Heart right ventricle (tissue), 16 donors: ENCODE results near the gene TSACC. TPM values are rescaled to one million over a fixed set of nuclear protein-coding genes. Genes with fewer than 3 reads are reported as not detected.

Experiments used
- ATAC-seq, 8 donors: fragments of 200-7000 bp; cut with Tn5 transposase; one replicate each; pipeline ENCODE4 v1.9.1; 2020; ENCODE audit warnings: mild to moderate bottlenecking in 8 of 8, moderate library complexity in 8 of 8, moderate number of reproducible peaks in 1 of 8
- DNase-seq, 2 donors: peaks; one replicate each; pipeline ENCODE4 v3.0.0-alpha.2; 2020
- H3K27ac ChIP-seq, 10 donors: fragments of 200-600 bp; sonication (generic) in 2 of 10; one replicate each; pipeline versions ENCODE4 v1.5.0 to v1.8.0; 2020 to 2022; ENCODE audit warnings: mild to moderate bottlenecking in 3 of 10
- H3K27me3 ChIP-seq, 7 donors: fragments of 200-600 bp; one replicate each; pipeline ENCODE4 v1.8.0; 2021 to 2022; ENCODE audit warnings: mild to moderate bottlenecking in 2 of 7
- H3K36me3 ChIP-seq, 9 donors: fragments of 200-600 bp; sonication (generic) in 1 of 9; one replicate each; pipeline versions ENCODE4 v1.5.0 to v1.8.0; 2020 to 2022; ENCODE audit warnings: mild to moderate bottlenecking in 2 of 9
- H3K4me1 ChIP-seq, 9 donors: fragments of 200-600 bp; sonication (generic) in 1 of 9; one replicate each; pipeline versions ENCODE4 v1.5.0 to v1.8.0; 2020 to 2022; ENCODE audit warnings: mild to moderate bottlenecking in 4 of 9
- H3K4me3 ChIP-seq, 10 donors: fragments of 200-600 bp; sonication (generic) in 2 of 10; one replicate each; pipeline versions ENCODE4 v1.5.0 to v1.8.0; 2020 to 2022; ENCODE audit warnings: mild to moderate bottlenecking in 7 of 10, moderate library complexity in 2 of 10
- H3K9me3 ChIP-seq, 11 donors: fragments of 200-600 bp in 10 of 11; sonication (generic) in 2 of 11; one replicate each; pipeline versions ENCODE4 v1.5.0 to v1.8.0; 2013 to 2022; ENCODE audit warnings: mild to moderate bottlenecking in 2 of 11, control low read depth in 1 of 11, moderate library complexity in 1 of 11
- WGBS, 2 donors: extraction: QIAGEN DNeasy Blood & Tissue Kit; methylation state at CpG; one replicate each; pipeline ENCODE4 v1.1.7; 2013; ENCODE audit warnings: inconsistent platforms in 1 of 2; 5-methylcytosine and 5-hydroxymethylcytosine counted together
- intact Hi-C, 10 donors: fragments of 100-400 bp; cut with DNase I; formaldehyde crosslinking; loops; one replicate each; pipeline versions ENCODE4 v1.11.1 to v1.14.2; 2022
- polyA plus RNA-seq, 2 donors: library from polyadenylated mRNA; stranded (reverse); fragments of 200-250 nt; gene quantifications; one replicate each; pipeline ENCODE4 v1.2.3, GENCODE V29; 2013
- total RNA-seq, 10 donors: library from RNA; stranded (reverse); fragmentation: NEBNext Ultra II Directional in 3 of 10; extraction: Animal tissue kit (Norgen Biotek cat#: 25700) in 3 of 10; gene quantifications; one replicate each; pipeline versions ENCODE4 v1.2.1 to v1.2.4, GENCODE V29; 2021 to 2023
- TF ChIP-seq, protein P1 (sequence below), 9 donors: fragments of 200-600 bp; sonication (generic) in 2 of 9; IDR thresholded peaks; one replicate each; pipeline versions ENCODE4 v1.5.0 to v1.8.0; 2021 to 2022; ENCODE audit warnings: antibody characterized with exemption in 9 of 9, mild to moderate bottlenecking in 5 of 9, moderate library complexity in 1 of 9
- donor health status: Arrhythmogenic right ventricular cardiomyopathy.
- donor health status: ischemic (EF 13 %, LVEDD 7.1; RV severe dilation, severe dysfunction).
- donor health status: healthy with polysubstance abuse.
- donor health status: DM: no; HTN: yes; CAD: no.
- donor health status: DM: no; HTN: no; CAD: no.
- donor health status: ischemic (EF 25% LVEDD 6.9; RV normal size, moderate dysfunction).
- donor health status: ischemic (EF 25% LVEDD 5.7; RV mildly dilated, moderate dysfunction).
- donor health status: healthy.
- donor health status: DM: yes; HTN: yes; CAD: no.
- donor health status: Ischemic cardiomyopathy.
- donor health status: ischemic (EF 35%, LVEDD 5.7; RV mildly dilated, moderate dysfunction).
- donor health status: nonischemic (EF 11% LVEDD 7.7; RV severe dilation, severe dysfunction).
- donor health status: DM: yes; HTN: yes; CAD: no.
- donor health status: PGD.
- donor health status: ischemic (EF 29% LVEDD 5.4; RV normal size, mild dysfunction).
- donor health status: nonischemic (EF 23%, LVEDD 6.1; RV moderate dilation, normal function).

Gene TSACC
- total and polyA plus RNA-seq, 12 donors = 0.64 to 0.79 (median 0.66) TPM; not detected in 9

DNA sequence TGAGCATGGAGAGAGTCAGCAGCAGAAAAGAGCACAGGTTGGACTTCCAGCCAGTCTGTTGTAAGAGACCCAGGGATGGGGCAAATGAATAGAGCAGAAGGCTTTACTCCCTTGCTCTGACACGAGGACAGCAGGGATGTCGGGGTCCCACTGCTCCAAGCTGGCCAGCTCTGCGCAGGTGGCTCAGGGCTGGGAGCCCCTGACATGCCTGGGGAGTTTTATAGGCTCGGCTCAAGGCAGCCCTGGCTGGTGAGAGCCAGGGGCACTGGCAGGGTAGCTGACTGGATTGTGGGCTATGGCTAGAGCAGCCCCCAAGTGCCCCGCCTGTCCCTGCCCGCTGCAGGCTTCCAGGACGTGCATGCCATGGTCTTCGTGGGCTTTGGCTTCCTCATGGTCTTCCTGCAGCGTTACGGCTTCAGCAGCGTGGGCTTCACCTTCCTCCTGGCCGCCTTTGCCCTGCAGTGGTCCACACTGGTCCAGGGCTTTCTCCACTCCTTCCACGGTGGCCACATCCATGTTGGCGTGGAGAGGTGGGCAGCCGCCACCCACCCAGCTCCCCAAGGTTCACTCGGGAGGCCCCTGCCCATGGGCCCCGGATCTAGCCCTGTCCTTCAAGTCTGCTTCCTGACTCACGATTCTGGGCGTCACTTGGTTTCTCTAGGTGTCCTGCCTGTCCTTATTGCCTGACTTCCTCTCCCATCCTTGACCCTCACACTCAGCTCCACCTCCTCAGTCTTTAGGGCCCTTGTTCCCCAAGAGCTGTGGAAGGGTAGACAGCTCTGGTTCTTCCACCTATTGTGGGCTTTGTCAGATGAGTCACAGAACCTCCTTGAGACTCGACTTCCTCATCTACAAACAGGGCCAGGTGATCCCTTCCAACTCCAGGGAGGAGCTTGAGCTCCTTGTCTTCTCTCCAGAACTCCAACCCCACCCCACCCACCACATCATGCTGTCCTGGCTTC, 38.9 kb downstream of the TSACC start:
- no peaks in the 10 kb centered on the region for H3K36me3 ChIP-seq

DNA sequence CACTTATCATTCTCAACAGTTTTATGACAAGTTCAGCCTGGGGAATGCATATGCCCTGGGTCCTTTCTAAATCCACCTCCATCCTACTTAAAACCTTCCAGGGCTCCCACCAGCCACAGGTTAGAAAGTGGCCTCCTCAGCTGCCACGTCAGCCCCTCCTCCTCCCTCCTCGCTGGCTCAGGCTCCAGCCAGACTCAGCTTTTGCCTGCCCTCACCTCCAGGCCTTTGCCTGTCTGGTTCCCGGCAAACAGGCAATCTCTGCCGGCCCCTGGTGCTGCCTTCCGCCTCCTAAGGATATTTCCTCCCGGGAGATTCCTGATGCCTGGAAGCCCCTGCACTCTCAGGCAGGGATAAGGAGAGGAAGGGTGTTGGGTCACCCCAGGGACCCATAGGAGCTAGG, 40.2 kb downstream of the TSACC start:
- DNase-seq (no peak), ATAC-seq (no peak)
- no peaks in the 10 kb centered on the region for H3K36me3 ChIP-seq
- H3K4me3 ChIP-seq = no peak overlapping the region
- no peak overlapping the region for H3K27ac ChIP-seq
- intact Hi-C loops = no loop called here
- 60 to 71% methylated on average over 6 of the region's 6 CpGs for WGBS, 2 donors
- TF ChIP-seq, protein P1, sequence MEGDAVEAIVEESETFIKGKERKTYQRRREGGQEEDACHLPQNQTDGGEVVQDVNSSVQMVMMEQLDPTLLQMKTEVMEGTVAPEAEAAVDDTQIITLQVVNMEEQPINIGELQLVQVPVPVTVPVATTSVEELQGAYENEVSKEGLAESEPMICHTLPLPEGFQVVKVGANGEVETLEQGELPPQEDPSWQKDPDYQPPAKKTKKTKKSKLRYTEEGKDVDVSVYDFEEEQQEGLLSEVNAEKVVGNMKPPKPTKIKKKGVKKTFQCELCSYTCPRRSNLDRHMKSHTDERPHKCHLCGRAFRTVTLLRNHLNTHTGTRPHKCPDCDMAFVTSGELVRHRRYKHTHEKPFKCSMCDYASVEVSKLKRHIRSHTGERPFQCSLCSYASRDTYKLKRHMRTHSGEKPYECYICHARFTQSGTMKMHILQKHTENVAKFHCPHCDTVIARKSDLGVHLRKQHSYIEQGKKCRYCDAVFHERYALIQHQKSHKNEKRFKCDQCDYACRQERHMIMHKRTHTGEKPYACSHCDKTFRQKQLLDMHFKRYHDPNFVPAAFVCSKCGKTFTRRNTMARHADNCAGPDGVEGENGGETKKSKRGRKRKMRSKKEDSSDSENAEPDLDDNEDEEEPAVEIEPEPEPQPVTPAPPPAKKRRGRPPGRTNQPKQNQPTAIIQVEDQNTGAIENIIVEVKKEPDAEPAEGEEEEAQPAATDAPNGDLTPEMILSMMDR (IDR thresholded peaks at IDR 0.05) = no peak
- H3K27me3 ChIP-seq = peaks cover 0 to 5% (median 0%) of the 10 kb centered on the region in 7 donors
- H3K4me1 ChIP-seq = peaks cover 0 to 5% (median 0%) of the 10 kb centered on the region in 9 donors
- H3K9me3 ChIP-seq = no peaks in the 10 kb centered on the region

More for the DNA sequence above, 38.9 kb downstream of the TSACC start:
- Histone ChIP-seq H3K4me1 (peaks cover 0 to 7% (median 0%) of the 10 kb centered on the region in 9 donors), H3K4me3 (no peak overlapping the region), H3K9me3 (no peaks in the 10 kb centered on the region), H3K27me3 (peaks cover 0 to 10% (median 0%) of the 10 kb centered on the region in 7 donors), H3K27ac (no peak overlapping the region)
- ATAC-seq (peak in 1 of 8 donors; percentile 62), DNase-seq (no peak)
- 83 to 87% methylated on average over 19 to 20 of the region's 20 CpGs for WGBS, 2 donors
- TF ChIP-seq, protein P1 (IDR thresholded peaks at IDR 0.05) = no peak
- intact Hi-C loops = no loop called here

DNA sequence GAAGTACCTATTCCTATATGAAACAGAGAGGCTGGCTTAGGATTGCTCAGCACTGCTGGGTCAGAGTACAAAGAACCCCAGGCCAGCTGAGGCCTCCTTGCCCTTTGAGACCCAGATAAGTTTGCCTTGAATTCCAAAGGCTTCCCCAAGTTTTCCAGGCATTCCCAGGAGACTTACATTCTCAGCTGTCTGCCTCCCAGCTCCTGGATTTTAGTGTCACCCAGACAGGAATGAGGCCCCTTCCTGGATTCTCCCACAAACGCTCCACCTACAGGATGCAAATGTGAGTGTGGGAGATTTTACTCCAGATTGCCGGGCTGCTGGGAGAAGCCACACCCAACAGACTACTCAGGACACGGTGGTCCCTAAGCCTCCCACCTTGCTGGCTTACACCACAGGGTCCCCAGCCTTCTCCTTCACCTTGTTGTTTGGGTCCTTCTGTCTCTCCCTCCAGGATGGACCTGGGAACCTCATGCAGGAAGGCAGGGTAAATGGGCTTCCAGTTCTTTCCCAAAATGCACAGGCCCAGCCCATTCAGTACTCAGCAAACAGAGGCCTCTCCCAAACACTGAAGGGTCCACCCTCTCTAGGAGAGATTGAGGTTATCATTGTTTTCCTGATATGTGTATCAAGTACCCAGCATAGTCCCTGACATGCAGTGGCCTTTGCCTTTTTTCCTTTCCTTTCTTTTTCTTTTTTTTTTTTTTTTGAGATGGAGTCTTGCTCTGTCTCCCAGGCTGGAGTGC, 41.3 kb downstream of the TSACC start:
- ATAC-seq (no peak), DNase-seq (no peak)
- no peak overlapping the region for H3K27ac ChIP-seq
- intact Hi-C loops = loop anchor here in 6 of 10 donors (2.0 to 10.0 kb wide), 5 partner anchors 165 to 275 kb away; partner anchors contain the start of gene GPATCH4 (in 3 of the 6)
- H3K4me1 ChIP-seq = peaks cover 0 to 4% (median 0%) of the 10 kb centered on the region in 9 donors
- no peaks in the 10 kb centered on the region for H3K36me3 ChIP-seq
- TF ChIP-seq, protein P1 (IDR thresholded peaks at IDR 0.05) = no peak
- H3K27me3 ChIP-seq = peaks cover 0 to 3% (median 0%) of the 10 kb centered on the region in 7 donors
- no peaks in the 10 kb centered on the region for H3K9me3 ChIP-seq
- 49 to 62% methylated on average over 3 of the region's 3 CpGs for WGBS, 2 donors
- no peak overlapping the region for H3K4me3 ChIP-seq

DNA sequence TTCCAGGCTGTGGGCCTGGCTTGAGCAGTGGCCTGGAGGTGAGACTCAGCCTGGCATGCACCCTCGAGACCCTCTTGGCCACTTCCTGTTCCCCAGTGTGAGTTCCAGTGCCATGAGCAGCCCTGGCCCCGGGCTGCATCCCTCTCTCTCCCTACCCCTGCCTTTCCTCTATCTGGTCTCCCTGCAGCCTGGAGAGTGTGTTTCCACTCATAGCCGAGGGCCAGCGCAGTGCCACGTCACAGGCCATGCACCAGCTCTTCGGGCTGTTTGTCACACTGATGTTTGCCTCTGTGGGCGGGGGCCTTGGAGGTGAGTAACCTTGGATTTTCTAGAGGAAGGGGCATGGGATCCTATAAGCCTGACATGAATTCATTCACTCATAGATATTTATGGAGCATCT, 44.2 kb downstream of the TSACC start:
- Histone ChIP-seq H3K36me3 (no peaks in the 10 kb centered on the region), H3K4me3 (no peak overlapping the region), H3K4me1 (no peaks in the 10 kb centered on the region), H3K9me3 (no peaks in the 10 kb centered on the region), H3K27ac (no peak overlapping the region), H3K27me3 (peaks cover 0 to 20% (median 18%) of the 10 kb centered on the region in 7 donors)
- no peak for ATAC-seq
- DNase-seq = no peak
- 61 to 66% methylated on average over 7 of the region's 7 CpGs for WGBS, 2 donors
- intact Hi-C loops = loop anchor here in 5 of 10 donors (2.0 to 10.0 kb wide), 5 partner anchors 162 to 272 kb away; partner anchors contain the start of gene GPATCH4 (in 3 of the 5)
- TF ChIP-seq, protein P1 (IDR thresholded peaks at IDR 0.05) = no peak
